B cell (primary cell): ENCODE data around the gene HCN1. TPM values are rescaled to one million over a fixed set of nuclear protein-coding genes. Genes with fewer than 3 reads are reported as not detected.

Source experiments
- ATAC-seq: fragments of 200-7000 bp; cut with Tn5 transposase; one replicate; pipeline ENCODE4 v1.10.0; 2021; ENCODE audit warnings: low read depth, mild to moderate bottlenecking, moderate number of reproducible peaks, moderate library complexity
- CTCF ChIA-PET: fragments of 350-600 bp; sonication (Branson Sonifier 250); formaldehyde crosslinking; loops from one replicate; lab custom pipeline; 2021; ENCODE audit warnings: antibody characterized with exemption, inconsistent platforms; lab: Charles Lee
- POLR2A ChIA-PET: fragments of 350-600 bp; sonication (Branson Sonifier 250); formaldehyde crosslinking; loops from one replicate; lab custom pipeline; 2021; ENCODE audit warnings: antibody characterized with exemption; lab: Charles Lee
- DNase-seq: peaks from one replicate; pipeline ENCODE4 v3.0.0; 2013
- H2AFZ ChIP-seq: 2 replicates; pipeline ENCODE4 v1.6.1; 2012; ENCODE audit warnings: mild to moderate bottlenecking, low read depth, low read length; ENCODE audit not compliant: insufficient read depth, poor library complexity, severe bottlenecking
- H3K27ac ChIP-seq, 2 donors: 1 replicate in 1 of 2; 2 replicates in 1 of 2; pipeline ENCODE4 v1.5.1; 2012 to 2013; ENCODE audit warnings: low read length in 2 of 2, mild to moderate bottlenecking in 2 of 2, moderate library complexity in 1 of 2
- H3K27me3 ChIP-seq, 4 experiments: fragments of 200-600 bp in 1 of 4; sonication (generic) in 1 of 4; replicated peaks in 1 of 4; 1 replicate in 2 of 4; 2 replicates in 2 of 4; pipeline versions ENCODE4 v1.6.1 to v1.7.0; 2013 to 2016; ENCODE audit warnings: low read length in 3 of 4, mild to moderate bottlenecking in 2 of 4, mixed read lengths in 1 of 4, moderate library complexity in 1 of 4; ENCODE audit not compliant: insufficient read depth in 4 of 4, control insufficient read depth in 3 of 4; ENCODE audit errors: control extremely low read depth in 1 of 4
- H3K36me3 ChIP-seq, 2 experiments: replicated peaks in 1 of 2; 1 replicate in 1 of 2; 2 replicates in 1 of 2; pipeline versions ENCODE4 v1.6.1 to v1.7.1; 2013; ENCODE audit warnings: low read length in 1 of 2; ENCODE audit not compliant: insufficient read depth in 2 of 2, control insufficient read depth in 1 of 2; ENCODE audit errors: control extremely low read depth in 1 of 2, extremely low read depth in 1 of 2
- H3K4me1 ChIP-seq, 2 donors: fragments of 200-600 bp in 1 of 2; sonication (generic) in 1 of 2; 1 replicate in 1 of 2; 2 replicates in 1 of 2; pipeline versions ENCODE4 v1.5.1 to v1.6.1; 2013 to 2017; ENCODE audit warnings: low read length in 2 of 2; ENCODE audit not compliant: control insufficient read depth in 2 of 2, insufficient read depth in 2 of 2
- H3K4me2 ChIP-seq: replicated peaks from 2 replicates; pipeline ENCODE3; 2012; ENCODE audit warnings: mild to moderate bottlenecking, low read depth, low read length; ENCODE audit not compliant: poor library complexity, severe bottlenecking
- H3K4me3 ChIP-seq, 5 experiments: fragments of 200-600 bp in 1 of 5; sonication (generic) in 1 of 5; 1 replicate in 3 of 5; 2 replicates in 2 of 5; pipeline versions ENCODE4 v1.5.1 to v1.7.0; 2011 to 2016; ENCODE audit warnings: low read length in 4 of 5, mild to moderate bottlenecking in 4 of 5, low read depth in 2 of 5, control low read depth in 1 of 5, moderate library complexity in 1 of 5; ENCODE audit not compliant: insufficient read depth in 1 of 5; ENCODE audit errors: control extremely low read depth in 1 of 5, extremely low read depth in 1 of 5
- H3K79me2 ChIP-seq: fragments of 200-600 bp; sonication (generic); one replicate; pipeline ENCODE4 v1.6.0; 2016; ENCODE audit warnings: low read length; ENCODE audit not compliant: control insufficient read depth, insufficient read depth
- H3K9ac ChIP-seq: fragments of 200-600 bp; sonication (generic); 2 replicates; pipeline ENCODE4 v1.6.1; 2017; ENCODE audit warnings: mild to moderate bottlenecking, low read length, moderate library complexity
- H3K9me3 ChIP-seq, 3 donors: one replicate each; pipeline versions ENCODE4 v1.6.1 to v1.7.1; 2013; ENCODE audit warnings: low read length in 2 of 3; ENCODE audit not compliant: control insufficient read depth in 2 of 3, insufficient read depth in 1 of 3; ENCODE audit errors: control extremely low read depth in 1 of 3
- H4K20me1 ChIP-seq: 2 replicates; pipeline ENCODE4 v1.6.0; 2012; ENCODE audit warnings: mild to moderate bottlenecking, low read length; ENCODE audit not compliant: insufficient read depth, control insufficient read depth, poor library complexity, severe bottlenecking
- H3K27ac Mint-ChIP-seq: one replicate; pipeline ENCODE4 v1.8.0; 2021; ENCODE audit warnings: mixed read lengths
- H3K27me3 Mint-ChIP-seq: one replicate; pipeline ENCODE4 v1.8.0; 2021; ENCODE audit warnings: mixed read lengths
- H3K4me1 Mint-ChIP-seq: one replicate; pipeline ENCODE4 v1.8.0; 2021; ENCODE audit warnings: mixed read lengths
- H3K4me3 Mint-ChIP-seq: one replicate; pipeline ENCODE4 v1.8.0; 2021; ENCODE audit warnings: mixed read lengths
- H3K9me3 Mint-ChIP-seq: one replicate; pipeline ENCODE4 v1.8.0; 2022; ENCODE audit warnings: mixed read lengths; ENCODE audit not compliant: insufficient read depth
- EZH2 ChIP-seq: IDR thresholded peaks from 2 replicates; pipeline ENCODE4 v1.6.1; 2012; ENCODE audit warnings: borderline replicate concordance, low read depth, mild to moderate bottlenecking, moderate library complexity, low read length; ENCODE audit not compliant: insufficient read depth, poor library complexity, severe bottlenecking
- WGBS: methylation state at CpG from one replicate; pipeline ENCODE4 v1.1.5; 2013; ENCODE audit warnings: missing lambda C conversion rate; ENCODE audit not compliant: insufficient coverage; 5-methylcytosine and 5-hydroxymethylcytosine counted together
- intact Hi-C: fragments of 100-400 bp; cut with micrococcal nuclease; formaldehyde crosslinking; loops from one replicate; pipeline ENCODE4 v1.10.0; 2022
- polyA plus RNA-seq: library from polyadenylated mRNA; depleted of rRNA; stranded (reverse); fragments of >200 nt; gene quantifications from 2 replicates; pipeline ENCODE4 v1.2.3, GENCODE V29; 2012
- total RNA-seq, 2 donors: library from RNA; stranded (reverse); fragments of 120-200 nt in 1 of 2; gene quantifications; 1 replicate in 1 of 2; 2 replicates in 1 of 2; pipeline versions ENCODE4 v1.2.3 to v1.2.4, GENCODE V29; 2013 to 2022
- TF ChIP-seq, protein P1 (sequence below): fragments of 200-600 bp; IDR thresholded peaks from one replicate; pipeline ENCODE4 v1.8.0; 2022; ENCODE audit warnings: antibody characterized with exemption, mild to moderate bottlenecking

The HCN1 gene
- total and polyA plus RNA-seq, 2 donors (not counting 1 experiment from before 2014, with no cell fraction given): not detected

DNA sequence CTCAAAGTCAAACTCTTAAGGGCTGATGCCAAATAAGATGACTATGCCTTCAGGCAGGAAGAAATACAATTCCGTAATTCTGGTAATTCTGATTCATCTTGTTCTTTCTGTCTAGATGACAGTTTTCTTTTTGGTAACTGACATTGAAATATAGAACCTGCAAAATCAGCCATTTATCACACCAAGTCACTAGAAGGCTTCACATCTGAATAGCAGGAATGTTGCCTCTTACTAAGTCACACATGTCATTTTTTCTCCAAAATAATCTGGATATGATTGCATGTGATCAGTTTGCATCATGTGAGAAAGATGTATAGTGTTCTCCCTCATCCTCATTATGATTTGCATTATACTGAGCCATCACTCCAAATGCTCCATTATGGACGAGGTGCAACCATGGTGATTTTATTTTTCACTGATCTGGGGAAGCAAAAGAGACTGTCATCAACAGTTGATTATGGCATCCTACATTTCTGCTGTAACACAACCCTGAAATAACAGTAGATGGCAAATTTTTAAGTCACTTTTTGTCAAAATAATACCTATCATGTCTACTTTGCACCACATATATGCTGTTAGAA lies 69.0 kb downstream of the HCN1 start:
- Mint-ChIP-seq H3K27me3 (no peaks in the 10 kb centered on the region), H3K4me3 (no peak overlapping the region), H3K9me3 (peaks cover 2% of the 10 kb centered on the region), H3K4me1 (no peaks in the 10 kb centered on the region), H3K27ac (no peak overlapping the region)
- Histone ChIP-seq H3K36me3 (no peaks in the 10 kb centered on the region), H2AFZ (no peak overlapping the region), H3K4me3 (no peak overlapping the region), H4K20me1 (no peaks in the 10 kb centered on the region), H3K9ac (no peak overlapping the region), H3K4me1 (no peaks in the 10 kb centered on the region), H3K4me2 (no peak overlapping the region), H3K9me3 (no peaks in the 10 kb centered on the region), H3K27ac (no peak overlapping the region), H3K79me2 (no peaks in the 10 kb centered on the region), H3K27me3 (no peaks in the 10 kb centered on the region)
- ChIA-PET POLR2A (no interaction called here), CTCF (no interaction called here)
- intact Hi-C loops: no loop called here
- no peak for DNase-seq
- no CpG with 5 or more reads among the region's 2 CpGs for WGBS
- TF ChIP-seq, protein P1, sequence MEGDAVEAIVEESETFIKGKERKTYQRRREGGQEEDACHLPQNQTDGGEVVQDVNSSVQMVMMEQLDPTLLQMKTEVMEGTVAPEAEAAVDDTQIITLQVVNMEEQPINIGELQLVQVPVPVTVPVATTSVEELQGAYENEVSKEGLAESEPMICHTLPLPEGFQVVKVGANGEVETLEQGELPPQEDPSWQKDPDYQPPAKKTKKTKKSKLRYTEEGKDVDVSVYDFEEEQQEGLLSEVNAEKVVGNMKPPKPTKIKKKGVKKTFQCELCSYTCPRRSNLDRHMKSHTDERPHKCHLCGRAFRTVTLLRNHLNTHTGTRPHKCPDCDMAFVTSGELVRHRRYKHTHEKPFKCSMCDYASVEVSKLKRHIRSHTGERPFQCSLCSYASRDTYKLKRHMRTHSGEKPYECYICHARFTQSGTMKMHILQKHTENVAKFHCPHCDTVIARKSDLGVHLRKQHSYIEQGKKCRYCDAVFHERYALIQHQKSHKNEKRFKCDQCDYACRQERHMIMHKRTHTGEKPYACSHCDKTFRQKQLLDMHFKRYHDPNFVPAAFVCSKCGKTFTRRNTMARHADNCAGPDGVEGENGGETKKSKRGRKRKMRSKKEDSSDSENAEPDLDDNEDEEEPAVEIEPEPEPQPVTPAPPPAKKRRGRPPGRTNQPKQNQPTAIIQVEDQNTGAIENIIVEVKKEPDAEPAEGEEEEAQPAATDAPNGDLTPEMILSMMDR: no peak
- no peak for TF ChIP-seq EZH2
- ATAC-seq: no peak

DNA sequence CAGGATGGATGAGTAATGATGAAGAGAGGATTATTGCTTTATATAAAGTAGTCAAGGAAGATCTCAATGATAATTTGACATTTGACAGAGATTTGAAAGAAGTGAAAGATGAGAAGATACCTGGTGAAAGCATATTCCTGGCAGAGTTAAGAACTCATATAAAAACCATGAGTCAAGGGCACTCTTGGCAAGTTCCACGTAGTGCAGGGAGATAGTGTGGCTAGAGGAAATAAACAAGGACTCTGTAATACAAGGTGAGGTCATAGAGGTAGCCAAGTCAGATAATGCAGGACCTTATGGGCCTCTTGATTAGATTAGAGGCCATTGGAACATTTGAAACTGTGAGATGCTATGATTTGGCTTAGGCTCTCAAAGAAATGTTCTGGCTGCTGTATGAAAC lies 72.3 kb downstream of the HCN1 start:
- no peaks in the 10 kb centered on the region for H4K20me1 ChIP-seq
- no peaks in the 10 kb centered on the region for H3K4me1 ChIP-seq
- CTCF ChIA-PET: no interaction called here
- H3K36me3 ChIP-seq: no peaks in the 10 kb centered on the region
- H3K9me3 Mint-ChIP-seq: peaks cover 5% of the 10 kb centered on the region
- H3K27ac ChIP-seq: no peak overlapping the region
- H2AFZ ChIP-seq: no peak overlapping the region
- H3K9me3 ChIP-seq: peaks cover 0 to 3% (median 0%) of the 10 kb centered on the region in 3 donors
- TF ChIP-seq, protein P1: no peak
- TF ChIP-seq EZH2: no peak
- H3K27me3 Mint-ChIP-seq: no peaks in the 10 kb centered on the region
- H3K4me3 Mint-ChIP-seq: no peak overlapping the region
- DNase-seq (no peak), ATAC-seq (no peak)
- no peak overlapping the region for H3K4me3 ChIP-seq
- H3K4me1 Mint-ChIP-seq: no peaks in the 10 kb centered on the region
- no peaks in the 10 kb centered on the region for H3K79me2 ChIP-seq
- H3K4me2 ChIP-seq: no peak overlapping the region
- H3K27me3 ChIP-seq: no peaks in the 10 kb centered on the region
- intact Hi-C loops: no loop called here
- H3K9ac ChIP-seq: no peak overlapping the region
- no peak overlapping the region for H3K27ac Mint-ChIP-seq
- 89% methylated on average over 1 of the region's 1 CpG for WGBS
- POLR2A ChIA-PET: no interaction called here
